Measurements from ENCODE around the gene SLC44A5. TPM values are rescaled to one million over a fixed set of nuclear protein-coding genes. Genes with fewer than 3 reads are reported as not detected.

The SLC44A5 gene
- total and polyA plus RNA-seq, 2 donors = 0.05 to 1.5 TPM

DNA sequence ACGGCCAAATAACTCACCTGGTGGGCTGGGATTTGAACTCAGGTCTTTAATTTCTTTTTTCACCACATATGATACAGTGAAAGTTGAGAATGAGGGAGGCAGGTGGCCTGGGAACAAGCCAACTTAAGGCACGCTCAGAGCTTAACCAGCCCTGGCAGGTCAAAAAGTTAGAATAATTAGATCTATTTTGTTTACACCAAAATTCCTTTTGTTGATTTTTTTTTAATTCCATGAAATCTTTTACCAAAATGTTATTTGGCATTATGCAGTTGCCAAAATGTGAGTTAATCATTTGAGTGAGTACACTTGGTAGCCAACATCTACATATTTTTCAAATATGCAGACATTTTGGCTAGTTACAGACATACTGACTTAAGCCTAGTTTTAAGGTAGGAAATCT is 439.9 kb downstream of the SLC44A5 start:
- H3K27ac ChIP-seq (ENCODE audit: low read depth in 1 of 2, low read length in 1 of 2) = no peak overlapping the region
- no peaks in the 10 kb centered on the region for H3K9me3 ChIP-seq (ENCODE audit: control insufficient read depth in 2 of 2, insufficient read depth in 1 of 2, low read length in 1 of 2)
- H3K4me3 ChIP-seq (ENCODE audit: low read length in 2 of 2) = no peak overlapping the region
- H3K27me3 ChIP-seq (ENCODE audit: control insufficient read depth in 2 of 2, insufficient read depth in 1 of 2, low read length in 1 of 2) = no peaks in the 10 kb centered on the region
- H3K36me3 ChIP-seq (ENCODE audit: control insufficient read depth in 2 of 2, insufficient read depth in 2 of 2, low read length in 1 of 2) = no peaks in the 10 kb centered on the region
- WGBS = 72% methylated on average over 2 of the region's 2 CpGs
- no peaks in the 10 kb centered on the region for H3K4me1 ChIP-seq (ENCODE audit: control insufficient read depth in 2 of 2, insufficient read depth in 2 of 2, low read length in 2 of 2)
- DNase-seq (ENCODE audit: low read depth in 6 of 9, low spot score in 9 of 9) = no peak

DNA sequence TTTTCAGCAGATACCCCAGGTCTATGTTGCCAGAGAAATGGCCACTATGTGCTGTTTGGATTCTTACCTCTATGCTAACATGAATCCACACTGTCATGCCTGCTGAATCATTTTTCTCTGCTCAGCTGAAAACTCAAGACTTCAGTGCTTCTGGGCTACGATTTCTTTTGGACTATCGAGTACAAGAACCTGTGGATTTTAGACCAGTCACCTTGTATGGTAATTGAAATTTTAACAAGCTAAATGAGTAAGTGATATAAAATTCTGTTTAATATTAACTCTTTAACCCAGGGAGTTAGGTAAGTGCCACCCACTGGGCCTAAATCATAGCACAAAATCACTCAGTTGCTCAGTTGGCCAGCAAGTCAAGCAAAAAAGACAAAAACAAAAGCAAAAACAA is 440.9 kb downstream of the SLC44A5 start:
- DNase-seq (ENCODE audit: low read depth in 6 of 9, low spot score in 9 of 9) = no peak
- no peaks in the 10 kb centered on the region for H3K27me3 ChIP-seq (ENCODE audit: control insufficient read depth in 2 of 2, insufficient read depth in 1 of 2, low read length in 1 of 2)
- no peak overlapping the region for H3K27ac ChIP-seq (ENCODE audit: low read depth in 1 of 2, low read length in 1 of 2)
- no peaks in the 10 kb centered on the region for H3K36me3 ChIP-seq (ENCODE audit: control insufficient read depth in 2 of 2, insufficient read depth in 2 of 2, low read length in 1 of 2)
- H3K4me1 ChIP-seq (ENCODE audit: control insufficient read depth in 2 of 2, insufficient read depth in 2 of 2, low read length in 2 of 2) = no peaks in the 10 kb centered on the region
- no peak overlapping the region for H3K4me3 ChIP-seq (ENCODE audit: low read length in 2 of 2)
- 93% methylated on average over 2 of the region's 2 CpGs for WGBS
- H3K9me3 ChIP-seq (ENCODE audit: control insufficient read depth in 2 of 2, insufficient read depth in 1 of 2, low read length in 1 of 2) = no peaks in the 10 kb centered on the region

DNA sequence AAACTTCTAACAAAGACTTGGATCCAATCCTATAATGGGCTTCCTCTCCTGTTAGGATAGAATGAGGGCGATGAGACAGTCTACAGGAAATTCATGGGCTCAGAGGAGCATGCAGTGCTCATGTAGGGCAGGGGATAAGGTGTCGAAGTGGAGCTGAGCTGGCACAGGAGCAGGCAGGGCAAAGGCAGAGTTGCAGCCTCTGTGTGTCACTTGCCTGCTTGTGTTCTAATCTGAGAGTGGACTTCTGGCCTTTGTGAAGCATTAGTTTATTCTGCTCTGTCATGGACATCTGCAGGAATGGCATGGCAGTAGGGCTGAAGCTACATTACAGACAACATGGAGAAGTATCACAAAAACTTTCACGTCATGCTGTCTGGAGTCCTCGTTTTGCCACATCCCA is 444.1 kb downstream of the SLC44A5 start:
- Histone ChIP-seq H3K4me1 (ENCODE audit: control insufficient read depth in 2 of 2, insufficient read depth in 2 of 2, low read length in 2 of 2) (no peaks in the 10 kb centered on the region), H3K4me3 (ENCODE audit: low read length in 2 of 2) (no peak overlapping the region), H3K27ac (ENCODE audit: low read depth in 1 of 2, low read length in 1 of 2) (no peak overlapping the region), H3K9me3 (ENCODE audit: control insufficient read depth in 2 of 2, insufficient read depth in 1 of 2, low read length in 1 of 2) (no peaks in the 10 kb centered on the region), H3K36me3 (ENCODE audit: control insufficient read depth in 2 of 2, insufficient read depth in 2 of 2, low read length in 1 of 2) (no peaks in the 10 kb centered on the region), H3K27me3 (ENCODE audit: control insufficient read depth in 2 of 2, insufficient read depth in 1 of 2, low read length in 1 of 2) (no peaks in the 10 kb centered on the region)
- no peak for DNase-seq (ENCODE audit: low read depth in 6 of 9, low spot score in 9 of 9)
- WGBS = 94% methylated on average over 4 of the region's 4 CpGs

DNA sequence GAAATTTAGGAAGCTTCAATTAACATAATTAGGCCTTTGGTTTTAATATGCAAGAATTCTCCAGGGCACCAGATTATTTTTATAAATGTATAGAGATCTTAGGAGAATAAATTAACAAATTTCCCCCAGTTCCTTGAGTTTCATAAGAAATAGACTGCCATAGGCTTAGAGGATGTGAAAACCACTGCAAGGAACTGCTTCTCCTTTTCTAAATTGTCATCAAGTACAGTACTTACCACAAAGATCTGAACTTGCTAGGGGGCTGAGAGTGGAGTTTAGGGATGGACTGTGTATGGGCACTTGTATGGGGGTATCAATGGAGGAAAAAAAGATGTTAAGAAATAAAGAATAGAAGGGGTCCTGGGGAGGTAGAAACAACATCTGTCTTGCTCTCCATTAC is 445.6 kb downstream of the SLC44A5 start:
- Histone ChIP-seq H3K36me3 (ENCODE audit: control insufficient read depth in 2 of 2, insufficient read depth in 2 of 2, low read length in 1 of 2) (no peaks in the 10 kb centered on the region), H3K4me1 (ENCODE audit: control insufficient read depth in 2 of 2, insufficient read depth in 2 of 2, low read length in 2 of 2) (no peaks in the 10 kb centered on the region), H3K4me3 (ENCODE audit: low read length in 2 of 2) (no peak overlapping the region), H3K27ac (ENCODE audit: low read depth in 1 of 2, low read length in 1 of 2) (no peak overlapping the region), H3K27me3 (ENCODE audit: control insufficient read depth in 2 of 2, insufficient read depth in 1 of 2, low read length in 1 of 2) (no peaks in the 10 kb centered on the region), H3K9me3 (ENCODE audit: control insufficient read depth in 2 of 2, insufficient read depth in 1 of 2, low read length in 1 of 2) (no peaks in the 10 kb centered on the region)
- DNase-seq (ENCODE audit: low read depth in 6 of 9, low spot score in 9 of 9) = no peak

DNA sequence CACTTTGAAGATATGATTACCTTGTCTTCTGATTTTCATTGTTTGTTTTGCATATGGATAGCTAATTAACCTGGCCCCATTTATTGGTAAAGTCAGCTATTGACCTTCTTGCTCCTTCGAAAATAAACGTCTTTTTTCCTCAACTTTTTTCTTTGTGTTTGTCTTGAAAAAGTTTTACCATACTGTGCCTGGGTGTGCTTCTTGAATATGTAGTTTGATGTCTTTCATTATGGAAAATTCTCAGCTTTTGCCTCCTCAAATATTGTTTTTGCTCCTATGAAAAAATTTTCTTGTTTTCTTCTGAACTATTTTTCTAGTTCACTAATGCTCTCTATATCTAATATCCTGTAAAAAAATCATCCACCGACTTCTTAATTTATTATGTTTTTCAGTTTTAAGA is 451.8 kb downstream of the SLC44A5 start:
- Histone ChIP-seq H3K27ac (ENCODE audit: low read depth in 1 of 2, low read length in 1 of 2) (no peak overlapping the region), H3K4me3 (ENCODE audit: low read length in 2 of 2) (no peak overlapping the region), H3K4me1 (ENCODE audit: control insufficient read depth in 2 of 2, insufficient read depth in 2 of 2, low read length in 2 of 2) (no peaks in the 10 kb centered on the region), H3K36me3 (ENCODE audit: control insufficient read depth in 2 of 2, insufficient read depth in 2 of 2, low read length in 1 of 2) (no peaks in the 10 kb centered on the region), H3K9me3 (ENCODE audit: control insufficient read depth in 2 of 2, insufficient read depth in 1 of 2, low read length in 1 of 2) (no peaks in the 10 kb centered on the region), H3K27me3 (ENCODE audit: control insufficient read depth in 2 of 2, insufficient read depth in 1 of 2, low read length in 1 of 2) (no peaks in the 10 kb centered on the region)
- WGBS = 96% methylated on average over 3 of the region's 3 CpGs
- no peak for DNase-seq (ENCODE audit: low read depth in 6 of 9, low spot score in 9 of 9)

Other genes with a start within 250 kb of the SLC44A5 start
- 76.5 TPM for gene ACADM, start 113.6 kb upstream of the SLC44A5 start, total RNA-seq
- gene ACADM, start 113.6 kb upstream of the SLC44A5 start, polyA plus RNA-seq = 29.7 TPM
- 85.9 TPM for gene RABGGTB, start 175.1 kb upstream of the SLC44A5 start, total RNA-seq
- 83.4 TPM for gene RABGGTB, start 175.1 kb upstream of the SLC44A5 start, polyA plus RNA-seq
- gene MSH4, start 185.8 kb upstream of the SLC44A5 start, total RNA-seq = 0.19 TPM
- 0.89 TPM for gene MSH4, start 185.8 kb upstream of the SLC44A5 start, polyA plus RNA-seq

Data from thymus (tissue), 11 donors.